Fibroblast of villous mesenchyme (primary cell): Measurements from ENCODE around the gene CENPH. TPM values are rescaled to one million over a fixed set of nuclear protein-coding genes. Genes with fewer than 3 reads are reported as not detected.
A peak's percentile ranks its signal among the peaks of the same experiment; 100 is the strongest.
"Not testable (repeated sequence)": the region's sequence is repeated elsewhere in the genome, so short reads cannot be mapped to it uniquely, and the experiment has no call there.

Source experiments
- DNase-seq: peaks from one replicate; pipeline ENCODE4 v3.0.0-alpha.2; 2010; ENCODE audit warnings: low read depth
- H3K4me3 ChIP-seq: 2 replicates; pipeline ENCODE4 v1.5.1; 2011; ENCODE audit warnings: low read depth, mild to moderate bottlenecking, low read length
- total RNA-seq: library from RNA; depleted of rRNA; stranded (reverse); fragments of >200 nt; gene quantifications from 2 replicates; pipeline ENCODE4 v1.2.3, GENCODE V29; 2012
- TF ChIP-seq, protein P1 (sequence below): IDR thresholded peaks from 2 replicates; pipeline ENCODE4 v1.5.1; 2012; ENCODE audit warnings: low read depth, mild to moderate bottlenecking, low read length; ENCODE audit not compliant: insufficient read depth

Gene CENPH, protein sequence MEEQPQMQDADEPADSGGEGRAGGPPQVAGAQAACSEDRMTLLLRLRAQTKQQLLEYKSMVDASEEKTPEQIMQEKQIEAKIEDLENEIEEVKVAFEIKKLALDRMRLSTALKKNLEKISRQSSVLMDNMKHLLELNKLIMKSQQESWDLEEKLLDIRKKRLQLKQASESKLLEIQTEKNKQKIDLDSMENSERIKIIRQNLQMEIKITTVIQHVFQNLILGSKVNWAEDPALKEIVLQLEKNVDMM
- total RNA-seq = 11.9 and 12.1 TPM in 2 replicates

DNA sequence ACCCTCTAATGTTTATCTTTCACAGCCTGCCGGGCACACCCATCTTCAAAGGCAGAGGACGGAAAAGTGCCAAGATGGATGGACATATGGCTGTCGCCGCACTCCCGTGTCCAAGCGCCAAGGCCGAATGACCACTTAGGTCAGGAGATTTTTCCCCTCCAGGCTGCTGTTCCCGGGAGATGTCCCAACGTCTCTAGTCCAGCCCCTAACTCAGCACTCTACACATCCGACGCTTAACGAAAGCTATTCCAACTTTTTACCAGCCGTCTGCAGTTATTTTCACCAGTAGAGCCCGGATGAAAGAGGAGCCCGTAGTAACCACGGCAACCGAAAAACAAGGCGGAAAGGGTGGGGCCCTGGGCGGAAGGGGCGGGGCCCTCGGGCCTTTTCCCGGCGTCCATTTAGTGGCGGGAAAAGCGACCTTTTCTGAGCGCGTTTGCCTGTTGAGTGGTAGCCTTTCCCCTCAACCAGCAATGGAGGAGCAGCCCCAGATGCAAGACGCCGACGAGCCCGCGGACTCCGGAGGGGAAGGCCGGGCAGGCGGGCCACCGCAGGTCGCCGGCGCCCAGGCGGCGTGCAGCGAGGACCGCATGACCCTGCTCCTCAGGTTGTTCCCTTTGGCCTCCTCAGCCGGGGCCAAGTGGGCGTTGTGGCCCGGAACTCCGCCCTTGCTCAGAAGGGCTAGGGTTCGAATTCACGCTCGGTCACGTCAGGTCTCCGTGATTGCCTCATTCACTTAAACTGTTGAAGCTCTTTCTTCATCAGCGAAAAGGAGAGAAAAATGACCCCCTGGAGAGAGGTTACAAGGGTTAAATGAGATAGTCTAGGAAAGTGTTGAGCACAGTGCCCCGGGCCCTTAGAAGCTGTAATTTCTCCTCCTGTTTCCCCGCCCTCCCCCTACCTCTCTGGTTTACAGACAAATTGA, at the start of gene CENPH:
Gene CENPH (plus strand): TSS at position 422 of the 925 bp plus-strand sequence. CDS start 52 bp downstream, at position 474.
- peak; percentile 93 for DNase-seq
- H3K4me3 ChIP-seq = peak within 1 kb of the TSS; percentile 97
- TF ChIP-seq, protein P1, sequence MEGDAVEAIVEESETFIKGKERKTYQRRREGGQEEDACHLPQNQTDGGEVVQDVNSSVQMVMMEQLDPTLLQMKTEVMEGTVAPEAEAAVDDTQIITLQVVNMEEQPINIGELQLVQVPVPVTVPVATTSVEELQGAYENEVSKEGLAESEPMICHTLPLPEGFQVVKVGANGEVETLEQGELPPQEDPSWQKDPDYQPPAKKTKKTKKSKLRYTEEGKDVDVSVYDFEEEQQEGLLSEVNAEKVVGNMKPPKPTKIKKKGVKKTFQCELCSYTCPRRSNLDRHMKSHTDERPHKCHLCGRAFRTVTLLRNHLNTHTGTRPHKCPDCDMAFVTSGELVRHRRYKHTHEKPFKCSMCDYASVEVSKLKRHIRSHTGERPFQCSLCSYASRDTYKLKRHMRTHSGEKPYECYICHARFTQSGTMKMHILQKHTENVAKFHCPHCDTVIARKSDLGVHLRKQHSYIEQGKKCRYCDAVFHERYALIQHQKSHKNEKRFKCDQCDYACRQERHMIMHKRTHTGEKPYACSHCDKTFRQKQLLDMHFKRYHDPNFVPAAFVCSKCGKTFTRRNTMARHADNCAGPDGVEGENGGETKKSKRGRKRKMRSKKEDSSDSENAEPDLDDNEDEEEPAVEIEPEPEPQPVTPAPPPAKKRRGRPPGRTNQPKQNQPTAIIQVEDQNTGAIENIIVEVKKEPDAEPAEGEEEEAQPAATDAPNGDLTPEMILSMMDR = no peak

DNA sequence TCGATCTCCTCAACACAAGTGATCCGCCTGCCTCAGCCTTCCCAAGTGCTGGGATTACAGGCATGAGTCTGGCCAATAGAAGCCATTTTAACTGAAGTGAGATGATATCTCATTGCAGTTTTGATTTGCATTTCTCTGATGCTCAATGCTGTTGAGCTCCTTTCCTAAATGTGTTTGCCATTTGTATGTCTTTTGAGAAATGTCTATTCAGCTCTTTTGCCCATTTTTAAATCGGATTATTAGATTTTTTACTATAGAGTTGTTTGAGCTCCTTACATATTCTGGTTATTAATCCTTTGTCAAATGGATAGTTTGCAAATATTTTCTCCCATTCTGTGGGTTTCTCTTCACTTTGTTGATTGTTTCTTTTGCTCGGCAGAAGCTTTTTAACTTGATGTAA, 49.1 kb upstream of the CENPH start:
- not testable (repeated sequence) for H3K4me3 ChIP-seq, DNase-seq

DNA sequence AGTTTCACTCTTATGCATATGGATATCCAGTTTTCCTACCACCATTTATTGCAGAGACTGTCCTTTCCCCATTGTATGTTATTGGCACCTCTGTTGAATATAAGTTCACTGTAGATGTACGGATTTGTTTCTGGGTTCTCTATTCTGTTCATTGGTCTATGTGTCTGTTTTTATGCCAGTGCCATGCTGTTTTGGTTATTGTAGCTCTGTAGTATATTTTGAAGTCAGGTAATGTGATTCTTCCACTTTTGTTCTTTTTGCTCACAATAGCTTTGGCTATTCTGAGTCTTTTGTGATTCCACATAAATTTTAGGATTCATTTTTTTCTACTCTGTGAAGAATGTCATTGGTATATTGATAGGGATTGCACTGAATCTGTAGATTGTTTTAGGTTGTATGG, 48.6 kb upstream of the CENPH start:
- H3K4me3 ChIP-seq = no peak overlapping the region
- DNase-seq = no peak
- TF ChIP-seq, protein P1 = no peak

DNA sequence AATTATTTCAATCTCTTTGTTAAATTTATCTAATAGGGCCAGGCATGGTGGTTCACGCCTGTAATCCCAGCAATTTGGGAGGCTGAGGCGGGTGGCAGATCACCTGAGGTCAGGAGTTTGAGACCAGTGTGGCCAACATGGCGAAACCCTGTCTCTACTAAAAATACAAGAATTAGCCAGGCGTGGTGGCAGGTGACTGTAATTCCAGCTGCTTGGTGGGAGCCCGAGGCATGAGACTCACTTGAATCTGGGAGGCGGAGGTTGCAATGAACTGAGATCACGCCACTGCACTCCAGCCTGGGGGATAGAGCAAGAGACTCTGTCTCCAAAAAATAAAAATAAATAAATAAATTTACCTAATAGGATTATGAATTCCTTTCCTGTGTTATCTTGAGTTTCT, 40.8 kb upstream of the CENPH start:
- H3K4me3 ChIP-seq, DNase-seq: not testable (repeated sequence)

DNA sequence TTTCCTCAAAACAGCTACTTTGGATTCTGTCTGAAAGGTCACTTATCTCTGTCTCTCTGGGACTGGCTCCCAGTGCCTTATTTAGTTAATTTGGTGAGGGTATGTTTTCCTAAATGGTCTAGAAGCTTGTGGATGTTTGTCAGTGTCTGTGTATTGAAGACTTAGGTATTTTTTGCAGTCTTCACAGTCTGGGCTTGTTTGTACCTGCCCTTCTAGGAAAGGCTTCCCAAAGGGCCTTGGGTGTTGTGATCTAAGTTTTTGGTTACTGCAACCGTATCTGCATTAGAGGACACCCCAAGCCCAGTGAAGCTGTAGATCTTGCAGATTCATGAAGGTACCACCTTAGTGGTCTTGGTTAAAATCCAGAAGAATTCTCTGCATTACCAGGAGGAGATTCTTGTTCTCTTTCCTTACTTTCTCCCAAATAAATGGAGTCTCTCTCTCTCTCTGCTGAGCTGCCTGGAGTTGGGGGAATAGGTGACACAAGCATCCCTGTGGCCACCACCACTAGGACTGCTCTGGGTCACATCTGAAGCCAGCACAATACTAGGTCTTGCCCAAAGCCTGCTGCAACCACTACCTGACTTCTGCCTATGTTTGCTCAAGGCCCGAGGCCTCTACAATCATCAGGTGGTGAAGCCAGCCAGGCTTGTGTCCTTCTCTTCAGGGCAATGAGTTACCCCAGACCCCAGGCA, 40.3 kb upstream of the CENPH start:
- H3K4me3 ChIP-seq = no peak overlapping the region
- no peak for DNase-seq
- TF ChIP-seq, protein P1 = no peak

DNA sequence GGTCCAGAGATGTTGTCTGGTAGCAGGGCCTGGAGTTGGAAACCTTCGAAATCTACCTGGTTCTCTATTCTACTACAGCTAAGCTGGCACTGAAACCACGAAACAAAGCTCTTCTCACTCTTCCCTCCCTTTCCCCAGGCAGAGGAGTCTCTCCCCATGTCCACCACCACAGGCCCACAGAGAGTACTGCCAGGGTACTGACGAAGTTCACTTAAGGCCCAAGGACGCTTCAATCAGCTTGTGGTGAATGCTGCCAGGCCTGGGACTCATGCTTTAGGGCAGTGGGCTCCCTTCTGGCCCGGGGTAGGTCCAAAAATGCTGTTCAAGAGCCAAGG, 39.7 kb upstream of the CENPH start:
- H3K4me3 ChIP-seq = no peak overlapping the region
- TF ChIP-seq, protein P1 = no peak
- no peak for DNase-seq

DNA sequence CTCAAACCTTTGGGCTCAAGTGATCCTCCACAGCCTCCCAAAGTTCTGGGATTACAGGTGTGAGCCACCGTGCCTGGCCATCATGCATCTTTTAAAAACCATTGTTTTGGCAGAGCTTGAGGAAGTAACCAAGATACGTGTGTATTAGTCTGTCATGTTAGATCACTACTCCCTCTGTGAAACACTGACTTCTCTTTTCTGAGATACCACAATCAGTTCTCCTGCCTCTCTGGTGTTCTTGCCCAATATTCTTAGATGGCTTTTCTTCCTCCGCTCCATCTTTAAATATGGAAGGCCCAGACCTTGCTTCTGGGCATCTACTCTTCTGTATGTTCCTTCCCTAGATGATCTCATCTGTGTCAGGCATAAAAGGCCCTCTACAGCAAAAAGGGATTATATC, 36.7 kb upstream of the CENPH start:
- TF ChIP-seq, protein P1 = no peak
- no peak for DNase-seq
- H3K4me3 ChIP-seq = no peak overlapping the region
